HL-60 (cell line): ENCODE results near the gene TBXT.

Experiments
- DNase-seq, 2 experiments: peaks; one replicate each; pipeline ENCODE4 v3.0.0-alpha.2; 2010 to 2020; ENCODE audit warnings: low read depth in 1 of 2, low spot score in 1 of 2
- H3K27ac ChIP-seq: fragments of 250-450 bp; sonication (Bioruptor Pico); replicated peaks from 2 replicates; pipeline ENCODE4 v1.5.1; 2020; ENCODE audit warnings: mild to moderate bottlenecking, moderate library complexity
- H3K27me3 ChIP-seq: fragments of 250-450 bp; sonication (Bioruptor Pico); 2 replicates; pipeline ENCODE4 v1.5.1; 2021; ENCODE audit warnings: mild to moderate bottlenecking, moderate library complexity; ENCODE audit not compliant: insufficient read depth, poor library complexity, severe bottlenecking
- H3K4me3 ChIP-seq: replicated peaks from 2 replicates; pipeline ENCODE4 v1.5.1; 2011; ENCODE audit warnings: mild to moderate bottlenecking, control low read depth, low read length; ENCODE audit not compliant: insufficient read depth
- GABPA ChIP-seq: IDR thresholded peaks from 2 replicates; pipeline ENCODE4 v1.6.1; 2012; ENCODE audit warnings: low read depth
- POLR2AphosphoS5 ChIP-seq: IDR thresholded peaks from 2 replicates; pipeline ENCODE4 v1.6.1; 2012; ENCODE audit warnings: low read depth
- REST ChIP-seq: IDR thresholded peaks from 2 replicates; pipeline ENCODE4 v1.6.1; 2012; ENCODE audit warnings: low read depth; ENCODE audit not compliant: insufficient replicate concordance
- SPI1 ChIP-seq: IDR thresholded peaks from 2 replicates; pipeline ENCODE4 v1.6.1; 2012; ENCODE audit warnings: low read depth, mild to moderate bottlenecking, borderline replicate concordance
- TF ChIP-seq, protein P1 (sequence below): IDR thresholded peaks from one replicate; pipeline ENCODE4 v1.5.1; 2011; ENCODE audit warnings: low read length, control low read depth, inconsistent platforms; ENCODE audit not compliant: insufficient read depth

TBXT gene

GRCh38 chr6:166165558-166166313 is 1.9 kb downstream of the TBXT start:
- Histone ChIP-seq H3K4me3 (no peak overlapping the region), H3K27me3 (peaks cover 57% of the 10 kb centered on the region), H3K27ac (no peak overlapping the region)
- DNase-seq = no peak
- TF ChIP-seq POLR2AphosphoS5 (no peak), SPI1 (no peak), GABPA (no peak), REST (no peak)
- TF ChIP-seq, protein P1, sequence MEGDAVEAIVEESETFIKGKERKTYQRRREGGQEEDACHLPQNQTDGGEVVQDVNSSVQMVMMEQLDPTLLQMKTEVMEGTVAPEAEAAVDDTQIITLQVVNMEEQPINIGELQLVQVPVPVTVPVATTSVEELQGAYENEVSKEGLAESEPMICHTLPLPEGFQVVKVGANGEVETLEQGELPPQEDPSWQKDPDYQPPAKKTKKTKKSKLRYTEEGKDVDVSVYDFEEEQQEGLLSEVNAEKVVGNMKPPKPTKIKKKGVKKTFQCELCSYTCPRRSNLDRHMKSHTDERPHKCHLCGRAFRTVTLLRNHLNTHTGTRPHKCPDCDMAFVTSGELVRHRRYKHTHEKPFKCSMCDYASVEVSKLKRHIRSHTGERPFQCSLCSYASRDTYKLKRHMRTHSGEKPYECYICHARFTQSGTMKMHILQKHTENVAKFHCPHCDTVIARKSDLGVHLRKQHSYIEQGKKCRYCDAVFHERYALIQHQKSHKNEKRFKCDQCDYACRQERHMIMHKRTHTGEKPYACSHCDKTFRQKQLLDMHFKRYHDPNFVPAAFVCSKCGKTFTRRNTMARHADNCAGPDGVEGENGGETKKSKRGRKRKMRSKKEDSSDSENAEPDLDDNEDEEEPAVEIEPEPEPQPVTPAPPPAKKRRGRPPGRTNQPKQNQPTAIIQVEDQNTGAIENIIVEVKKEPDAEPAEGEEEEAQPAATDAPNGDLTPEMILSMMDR = no peak

- H3K4me3 ChIP-seq = no peak overlapping the region
- peaks cover 29% of the 10 kb centered on the region for H3K27me3 ChIP-seq
- no peak for DNase-seq
- no peak overlapping the region for H3K27ac ChIP-seq
- TF ChIP-seq REST = no peak
- TF ChIP-seq SPI1 = no peak
- TF ChIP-seq, protein P1 = no peak
- TF ChIP-seq GABPA = no peak
These were observed 4.9 kb downstream of the TBXT start for GRCh38 chr6:166162599-166163342.

DNA sequence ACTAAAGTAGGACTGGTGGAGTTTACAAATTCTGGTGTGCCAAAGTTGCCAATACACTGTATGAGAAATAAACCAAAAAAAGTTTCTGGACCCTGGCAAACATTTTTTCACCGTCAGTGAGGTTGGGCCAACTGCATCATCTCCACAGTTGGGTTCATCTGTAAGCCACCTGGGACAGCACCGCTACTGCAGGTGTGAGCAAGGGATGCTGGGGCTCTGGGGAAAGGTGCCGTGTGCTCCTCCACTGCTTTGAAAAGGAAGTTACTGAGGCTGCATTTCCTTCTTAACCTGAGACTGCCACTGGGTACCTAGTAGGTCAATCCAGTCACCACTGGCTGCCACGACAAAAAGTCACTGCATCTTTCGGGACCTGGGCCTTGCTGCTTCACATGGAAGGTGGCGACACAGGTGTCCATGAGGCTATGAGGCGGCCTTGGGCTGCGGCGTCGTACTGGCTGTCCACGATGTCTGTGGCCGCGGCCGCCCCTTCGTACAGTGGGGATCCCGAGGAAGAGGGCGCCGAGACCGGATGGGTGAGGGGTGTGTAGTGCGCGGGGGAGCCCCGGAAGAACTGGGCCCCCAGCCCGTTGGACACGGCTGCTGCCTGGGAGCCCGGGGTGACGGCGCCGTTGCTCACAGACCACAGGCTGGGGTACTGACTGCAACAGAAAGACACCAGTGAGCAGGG is 9.6 kb downstream of the TBXT start:
- H3K4me3 ChIP-seq = no peak overlapping the region
- TF ChIP-seq GABPA = no peak
- TF ChIP-seq, protein P1 = no peak
- H3K27ac ChIP-seq = no peak overlapping the region
- no peak for DNase-seq
- H3K27me3 ChIP-seq = no peaks in the 10 kb centered on the region
